ENCODE measurements around the gene FRYL.

FRYL gene

DNA sequence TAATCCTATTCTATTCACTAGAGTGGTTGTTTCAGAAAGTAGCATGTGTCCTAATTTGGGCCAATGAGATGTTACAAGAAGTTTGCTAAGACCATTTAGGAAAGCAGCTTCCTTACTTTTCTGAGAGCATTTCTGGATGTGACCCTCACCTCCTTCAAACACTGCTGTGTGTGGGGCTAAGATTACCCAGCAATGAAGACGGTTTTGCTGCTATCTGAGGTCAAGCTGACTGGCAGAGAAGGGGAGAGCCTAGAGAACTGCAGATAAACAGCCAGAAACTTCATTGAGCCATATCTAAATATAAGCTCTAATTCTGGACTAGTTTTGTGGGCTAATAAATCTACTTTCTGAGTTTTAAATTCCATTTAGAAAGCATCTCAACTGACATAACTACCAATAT lies 253.7 kb downstream of the FRYL start:
- H3K4me3 Mint-ChIP-seq: no peak overlapping the region
- no peaks in the 10 kb centered on the region for H3K4me1 Mint-ChIP-seq
- no peaks in the 10 kb centered on the region for H3K27me3 Mint-ChIP-seq
- no peak for ATAC-seq
- peaks cover 81% of the 10 kb centered on the region for H3K36me3 Mint-ChIP-seq
- no peaks in the 10 kb centered on the region for H3K9me3 Mint-ChIP-seq
- no peak overlapping the region for H3K27ac Mint-ChIP-seq

GRCh38 chr4:48518143-48518542 lies 261.9 kb downstream of the FRYL start:
- Mint-ChIP-seq H3K4me1 (no peaks in the 10 kb centered on the region), H3K4me3 (no peak overlapping the region), H3K9me3 (no peaks in the 10 kb centered on the region), H3K36me3 (peaks cover 65% of the 10 kb centered on the region), H3K27me3 (no peaks in the 10 kb centered on the region), H3K27ac (no peak overlapping the region)
- no peak for ATAC-seq

GRCh38 chr4:48509543-48509942 lies 270.5 kb downstream of the FRYL start:
- H3K27me3 Mint-ChIP-seq: no peaks in the 10 kb centered on the region
- H3K27ac Mint-ChIP-seq: no peak overlapping the region
- no peak overlapping the region for H3K4me3 Mint-ChIP-seq
- peaks cover 30% of the 10 kb centered on the region for H3K36me3 Mint-ChIP-seq
- no peak for ATAC-seq
- H3K4me1 Mint-ChIP-seq: no peaks in the 10 kb centered on the region
- no peaks in the 10 kb centered on the region for H3K9me3 Mint-ChIP-seq

DNA sequence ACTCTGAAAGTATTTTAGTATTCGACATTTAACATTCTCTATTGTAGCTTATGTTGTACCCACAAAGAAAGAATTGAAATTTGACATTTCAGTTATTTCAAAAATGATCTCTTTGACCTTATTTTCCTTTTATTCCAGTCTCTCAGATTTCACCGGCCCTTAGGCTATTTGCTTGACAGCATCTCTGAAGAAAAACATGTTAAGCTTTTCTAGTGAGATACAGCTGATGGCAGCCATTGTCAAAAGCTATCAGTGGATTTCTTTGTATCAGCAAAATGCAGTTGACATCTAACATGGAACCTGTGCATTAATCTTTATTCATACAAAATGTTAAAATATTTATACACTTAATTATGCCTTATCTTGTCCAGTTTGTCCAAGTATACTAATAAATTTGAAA lies 273.4 kb downstream of the FRYL start:
- Mint-ChIP-seq H3K27ac (no peak overlapping the region), H3K4me1 (no peaks in the 10 kb centered on the region), H3K4me3 (no peak overlapping the region), H3K27me3 (no peaks in the 10 kb centered on the region), H3K9me3 (no peaks in the 10 kb centered on the region), H3K36me3 (peaks cover 20% of the 10 kb centered on the region)
- no peak for ATAC-seq

DNA sequence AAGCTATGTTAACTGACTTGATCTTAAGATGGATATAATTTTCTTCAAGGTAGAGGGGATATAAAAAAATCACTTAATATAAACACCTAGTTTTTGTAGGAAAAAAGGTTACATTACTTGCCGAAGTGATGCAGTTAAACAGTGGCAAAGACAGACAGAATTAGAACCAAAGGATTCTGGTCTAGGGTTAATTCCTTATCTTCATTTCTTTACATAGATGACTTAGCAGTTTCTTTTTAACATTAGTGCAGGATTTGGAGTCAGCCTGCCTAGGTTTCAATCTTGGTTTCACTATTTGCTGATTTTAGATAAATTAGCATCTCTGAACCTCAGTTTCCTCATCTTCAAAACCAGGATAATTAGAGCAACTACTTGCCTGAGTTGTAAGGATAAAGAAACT lies 275.7 kb downstream of the FRYL start:
- H3K36me3 Mint-ChIP-seq: peaks cover 25% of the 10 kb centered on the region
- H3K4me1 Mint-ChIP-seq: no peaks in the 10 kb centered on the region
- no peak for ATAC-seq
- no peak overlapping the region for H3K27ac Mint-ChIP-seq
- H3K9me3 Mint-ChIP-seq: no peaks in the 10 kb centered on the region
- no peaks in the 10 kb centered on the region for H3K27me3 Mint-ChIP-seq
- H3K4me3 Mint-ChIP-seq: no peak overlapping the region

DNA sequence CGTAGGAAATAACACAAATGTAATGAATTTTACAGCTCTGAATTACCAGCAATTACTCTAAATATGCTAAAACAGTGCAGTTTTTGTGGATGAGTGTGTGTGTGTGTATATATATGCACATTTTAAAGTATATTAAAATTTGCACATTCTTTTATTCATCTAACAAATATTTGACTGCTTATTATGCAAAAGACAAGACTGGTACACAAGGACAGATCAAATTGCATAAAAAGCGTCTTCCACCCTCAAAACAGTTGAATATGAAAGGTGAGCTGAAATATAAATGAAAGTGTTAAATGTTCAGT lies 276.1 kb downstream of the FRYL start:
- no peak for ATAC-seq
- Mint-ChIP-seq H3K27me3 (no peaks in the 10 kb centered on the region), H3K36me3 (peaks cover 26% of the 10 kb centered on the region), H3K9me3 (no peaks in the 10 kb centered on the region), H3K4me3 (no peak overlapping the region), H3K27ac (no peak overlapping the region), H3K4me1 (no peaks in the 10 kb centered on the region)

GRCh38 chr4:48503233-48504025 lies 276.6 kb downstream of the FRYL start:
- Mint-ChIP-seq H3K4me3 (no peak overlapping the region), H3K27ac (no peak overlapping the region), H3K9me3 (no peaks in the 10 kb centered on the region), H3K36me3 (peaks cover 26% of the 10 kb centered on the region), H3K27me3 (no peaks in the 10 kb centered on the region), H3K4me1 (no peaks in the 10 kb centered on the region)
- no peak for ATAC-seq

DNA sequence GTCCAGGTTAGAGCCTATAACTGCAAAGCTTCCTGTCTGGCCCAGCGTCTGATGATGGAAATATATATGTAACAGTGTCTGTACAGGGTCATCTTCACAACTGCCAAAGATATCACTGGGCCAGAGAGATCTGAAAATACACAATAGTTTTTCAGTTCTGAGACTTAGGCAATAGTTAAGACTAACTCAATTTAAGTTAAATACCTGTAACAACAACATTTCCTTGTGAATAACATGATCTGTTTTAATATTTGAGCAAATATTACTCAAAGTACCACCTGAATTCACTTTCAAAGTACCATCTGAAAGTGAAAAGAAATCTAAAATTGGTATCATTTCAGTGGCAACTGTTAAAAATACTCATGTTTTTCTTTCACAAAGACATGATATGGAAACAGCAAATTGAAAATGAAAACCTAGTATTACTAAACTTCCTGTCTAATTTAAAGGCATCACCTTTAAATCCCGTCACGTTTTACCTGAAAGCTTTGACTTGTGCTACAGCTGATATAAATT lies 280.5 kb downstream of the FRYL start:
- H3K4me1 Mint-ChIP-seq: no peaks in the 10 kb centered on the region
- peaks cover 23% of the 10 kb centered on the region for H3K36me3 Mint-ChIP-seq
- no peak overlapping the region for H3K27ac Mint-ChIP-seq
- H3K27me3 Mint-ChIP-seq: no peaks in the 10 kb centered on the region
- no peak overlapping the region for H3K4me3 Mint-ChIP-seq
- no peak for ATAC-seq
- no peaks in the 10 kb centered on the region for H3K9me3 Mint-ChIP-seq

DNA sequence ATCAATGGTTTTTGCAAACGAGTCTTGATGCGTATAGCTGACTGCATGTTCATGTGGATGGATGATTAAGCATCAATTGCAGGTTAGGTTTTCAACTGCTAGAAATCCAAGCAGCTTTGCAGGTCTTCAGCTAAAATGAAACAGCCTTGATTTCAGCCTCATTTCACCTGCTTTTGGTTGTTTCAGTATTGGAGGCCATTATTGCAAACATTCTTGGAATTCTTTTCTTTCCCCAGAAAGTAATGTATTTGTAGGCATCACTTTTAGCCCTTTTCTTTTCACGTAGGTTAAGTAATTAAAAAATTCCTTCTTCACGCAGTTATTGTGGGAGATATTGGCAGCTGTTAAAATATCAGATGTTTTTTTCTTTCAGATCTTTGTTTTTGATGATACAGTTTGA lies 281.2 kb downstream of the FRYL start:
- Mint-ChIP-seq H3K27ac (no peak overlapping the region), H3K36me3 (peaks cover 23% of the 10 kb centered on the region)

DNA sequence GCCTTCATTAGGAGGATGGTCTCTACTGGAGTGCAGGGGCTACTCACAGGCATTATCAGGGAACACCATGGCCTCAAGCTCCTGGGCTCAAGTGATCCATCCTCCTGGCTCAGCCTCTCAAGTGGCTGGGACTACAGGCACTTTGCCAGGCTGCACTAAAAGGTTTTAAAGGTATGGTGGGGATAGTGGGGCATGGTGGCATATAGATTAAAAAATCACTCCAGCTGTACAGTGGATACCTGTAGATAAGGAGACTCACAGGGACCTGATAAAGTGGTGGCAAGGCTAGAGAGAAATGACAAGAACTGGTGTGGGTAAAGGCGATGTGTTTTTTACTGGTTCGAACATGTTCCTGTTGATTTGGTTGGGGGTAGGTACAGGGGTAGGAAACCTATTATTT lies 284.1 kb downstream of the FRYL start:
- peak; percentile 18 for ATAC-seq
- peaks cover 20% of the 10 kb centered on the region for H3K36me3 Mint-ChIP-seq
- peaks cover 10% of the 10 kb centered on the region for H3K27me3 Mint-ChIP-seq
- no peak overlapping the region for H3K4me3 Mint-ChIP-seq
- H3K27ac Mint-ChIP-seq: no peak overlapping the region
- H3K9me3 Mint-ChIP-seq: no peaks in the 10 kb centered on the region
- H3K4me1 Mint-ChIP-seq: no peaks in the 10 kb centered on the region

More for the DNA sequence above, 281.2 kb downstream of the FRYL start:
- Mint-ChIP-seq H3K4me1 (no peaks in the 10 kb centered on the region), H3K27me3 (no peaks in the 10 kb centered on the region), H3K4me3 (no peak overlapping the region), H3K9me3 (no peaks in the 10 kb centered on the region)
- no peak for ATAC-seq

GRCh38 chr4:48493452-48494100 lies 286.5 kb downstream of the FRYL start:
- no peaks in the 10 kb centered on the region for H3K9me3 Mint-ChIP-seq
- ATAC-seq: no peak
- H3K27ac Mint-ChIP-seq: no peak overlapping the region
- H3K4me3 Mint-ChIP-seq: no peak overlapping the region
- H3K4me1 Mint-ChIP-seq: no peaks in the 10 kb centered on the region
- H3K27me3 Mint-ChIP-seq: peaks cover 26% of the 10 kb centered on the region
- peaks cover 7% of the 10 kb centered on the region for H3K36me3 Mint-ChIP-seq

DNA sequence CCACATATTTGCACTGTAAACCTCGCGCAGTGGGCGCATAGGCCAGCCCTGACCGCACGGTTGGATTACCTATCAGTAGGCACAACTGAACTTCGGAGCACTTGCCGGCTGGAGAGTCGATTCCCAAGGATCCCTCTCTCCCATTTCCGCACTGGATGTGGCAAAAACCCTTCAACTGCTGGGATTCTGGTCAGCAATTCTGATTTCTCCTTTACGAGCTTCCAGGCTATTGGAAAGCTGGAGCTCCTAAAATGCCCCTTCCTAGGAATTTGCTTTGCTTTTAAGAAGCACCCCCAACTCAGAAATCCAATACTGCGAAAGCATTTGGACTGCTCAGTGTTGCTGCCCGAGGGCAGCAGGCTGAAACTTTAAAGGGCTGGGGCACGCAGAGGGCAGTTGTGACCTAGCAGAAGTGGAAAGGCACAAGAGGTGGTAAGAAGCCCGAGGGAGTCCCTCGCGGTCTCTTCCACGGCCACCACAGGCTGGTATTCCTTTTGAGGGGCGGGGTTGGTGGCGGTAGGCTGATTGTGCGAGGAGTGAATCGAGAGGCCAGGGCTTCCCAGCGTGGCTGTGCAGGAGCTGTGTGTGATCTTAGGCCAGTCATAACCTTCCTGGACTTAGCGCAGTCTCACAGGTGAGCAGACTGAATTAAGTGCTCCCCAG lies 288.4 kb downstream of the FRYL start:
- H3K36me3 Mint-ChIP-seq: no peaks in the 10 kb centered on the region
- no peak overlapping the region for H3K4me3 Mint-ChIP-seq
- no peak for ATAC-seq
- no peak overlapping the region for H3K27ac Mint-ChIP-seq
- peaks cover 41% of the 10 kb centered on the region for H3K27me3 Mint-ChIP-seq
- H3K4me1 Mint-ChIP-seq: no peaks in the 10 kb centered on the region
- H3K9me3 Mint-ChIP-seq: no peaks in the 10 kb centered on the region

- H3K9me3 Mint-ChIP-seq: no peaks in the 10 kb centered on the region
- H3K27me3 Mint-ChIP-seq: peaks cover 41% of the 10 kb centered on the region
- no peaks in the 10 kb centered on the region for H3K4me1 Mint-ChIP-seq
- H3K36me3 Mint-ChIP-seq: no peaks in the 10 kb centered on the region
- ATAC-seq: peak; percentile 16
- H3K27ac Mint-ChIP-seq: no peak overlapping the region
- no peak overlapping the region for H3K4me3 Mint-ChIP-seq
These were observed 289.2 kb downstream of the FRYL start for GRCh38 chr4:48490680-48491513.

- peak within 1 kb of the TSS; percentile 69 for H3K4me3 Mint-ChIP-seq
- H3K27ac Mint-ChIP-seq: no peak within 1 kb of the TSS
- peak; percentile 17 for ATAC-seq
- H3K9me3 Mint-ChIP-seq: no peaks in the 10 kb centered on the region
- peaks cover 43% of the 10 kb centered on the region for H3K27me3 Mint-ChIP-seq
- no peaks in the 10 kb centered on the region for H3K4me1 Mint-ChIP-seq
- H3K36me3 Mint-ChIP-seq: no peaks in the 10 kb centered on the region
These were observed 289.9 kb downstream of the FRYL start, which contains the start of gene ZAR1 for GRCh38 chr4:48490012-48490679. TSS of gene ZAR1 (plus strand) at chr4:48490252. CDS start at chr4:48490292, 40 bp downstream.

DNA sequence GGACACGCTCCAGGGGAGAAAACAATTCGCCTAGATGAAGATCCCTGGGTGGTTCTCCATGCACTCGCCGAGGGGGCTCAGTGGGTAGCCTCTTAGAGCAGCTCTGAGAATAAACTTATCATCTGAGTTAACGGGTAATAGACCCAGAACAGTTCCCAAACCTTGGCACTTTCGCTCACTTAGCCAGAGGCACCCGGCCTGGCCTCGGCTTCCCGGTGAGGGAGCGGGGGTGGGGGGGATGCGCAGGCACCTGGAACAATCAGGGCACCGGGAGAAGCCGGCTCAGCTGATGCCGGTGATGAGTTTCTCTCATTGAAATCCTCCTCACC lies 290.4 kb downstream of the FRYL start:
- H3K27me3 Mint-ChIP-seq: peaks cover 48% of the 10 kb centered on the region
- no peak overlapping the region for H3K27ac Mint-ChIP-seq
- no peak for ATAC-seq
- peaks cover 4% of the 10 kb centered on the region for H3K4me1 Mint-ChIP-seq
- peak overlapping the region; percentile 69 for H3K4me3 Mint-ChIP-seq
- no peaks in the 10 kb centered on the region for H3K36me3 Mint-ChIP-seq
- H3K9me3 Mint-ChIP-seq: no peaks in the 10 kb centered on the region
